HG03442 (cell line): ENCODE results near the gene MARCHF5.

Experiments
- ATAC-seq: cut with Tn5 transposase; IDR thresholded peaks from one replicate; pipeline ENCODE4 v1.9.1; 2021; ENCODE audit warnings: mild to moderate bottlenecking, moderate library complexity; ENCODE audit not compliant: unreplicated experiment

MARCHF5 gene

GRCh38 chr10:92290837-92291615 is at the start of gene MARCHF5, which contains the start of gene CPEB3:
Gene MARCHF5, plus strand, starts transcription at chr10:92291167. Its CDS starts 328 bp downstream, at chr10:92291495.
Gene CPEB3, minus strand, starts transcription at chr10:92291078. Its CDS starts 50,728 bp downstream, at chr10:92240350.
- peak; percentile 97 for ATAC-seq

- ATAC-seq, result no peak
These were observed 49.5 kb upstream of the MARCHF5 start for GRCh38 chr10:92241501-92241900.

GRCh38 chr10:92242380-92242779 is 48.6 kb upstream of the MARCHF5 start:
- no peak for ATAC-seq

- ATAC-seq, result no peak
These were observed 47.9 kb upstream of the MARCHF5 start for GRCh38 chr10:92242910-92243671.

- ATAC-seq, result peak; percentile 57
These were observed 46.2 kb upstream of the MARCHF5 start for GRCh38 chr10:92244796-92245195.

GRCh38 chr10:92248566-92248965 is 42.4 kb upstream of the MARCHF5 start:
- ATAC-seq, result no peak

- ATAC-seq, result no peak
These were observed 27.6 kb upstream of the MARCHF5 start for GRCh38 chr10:92263396-92263795.

- no peak for ATAC-seq
These were observed 26.7 kb upstream of the MARCHF5 start for GRCh38 chr10:92264249-92264648.

GRCh38 chr10:92265687-92266258 is 25.2 kb upstream of the MARCHF5 start:
- no peak for ATAC-seq

- ATAC-seq, result no peak
These were observed 23.6 kb upstream of the MARCHF5 start for GRCh38 chr10:92267343-92267742.

GRCh38 chr10:92268748-92269147 is 22.2 kb upstream of the MARCHF5 start:
- no peak for ATAC-seq

GRCh38 chr10:92274071-92274470 is 16.9 kb upstream of the MARCHF5 start:
- ATAC-seq, result no peak

- no peak for ATAC-seq
These were observed 11.8 kb upstream of the MARCHF5 start for GRCh38 chr10:92278996-92279696.

- no peak for ATAC-seq
These were observed 6.8 kb upstream of the MARCHF5 start for GRCh38 chr10:92284112-92284704.

GRCh38 chr10:92290076-92290836 is 711 bp upstream of the MARCHF5 start:
- ATAC-seq, result peak; percentile 5

- ATAC-seq, result no peak
These were observed 574 bp downstream of the MARCHF5 start for GRCh38 chr10:92291616-92291865.

GRCh38 chr10:92291921-92292845 is 1.2 kb downstream of the MARCHF5 start:
- no peak for ATAC-seq

GRCh38 chr10:92298487-92298886 is 7.5 kb downstream of the MARCHF5 start:
- ATAC-seq, result no peak

GRCh38 chr10:92303096-92303495 is 12.1 kb downstream of the MARCHF5 start:
- no peak for ATAC-seq
